AG10803 (cell line): Measurements from ENCODE around the gene HDAC10.

ENCODE experiments used
- DNase-seq: peaks from one replicate; pipeline ENCODE4 v3.0.0; 2010; ENCODE audit warnings: low read depth
- H3K4me3 ChIP-seq: 2 replicates; pipeline ENCODE4 v1.5.1; 2011; ENCODE audit warnings: mild to moderate bottlenecking, low read length, control low read depth
- CTCF ChIP-seq: conservative IDR thresholded peaks from 2 replicates; pipeline ENCODE4 v1.5.1; 2011; ENCODE audit warnings: mild to moderate bottlenecking, low read length, control low read depth, inconsistent platforms

Gene HDAC10

GRCh38 chr22:50251477-50252081, 514 bp upstream of the HDAC10 start:
- H3K4me3 ChIP-seq, result no peak overlapping the region; the same call in none of the 2 replicates
- no peak for TF ChIP-seq CTCF
- DNase-seq, result no peak

GRCh38 chr22:50250249-50250554, 863 bp downstream of the HDAC10 start:
- DNase-seq, result no peak
- H3K4me3 ChIP-seq, result peak overlapping the region; percentile 80
- TF ChIP-seq CTCF, result no peak

GRCh38 chr22:50249341-50250248, 1.5 kb downstream of the HDAC10 start:
- TF ChIP-seq CTCF, result no peak
- no peak for DNase-seq
- peak overlapping the region; percentile 80 for H3K4me3 ChIP-seq

- TF ChIP-seq CTCF, result no peak
- no peak overlapping the region for H3K4me3 ChIP-seq
- no peak for DNase-seq
Observed at GRCh38 chr22:50248196-50249081, 2.6 kb downstream of the HDAC10 start.

GRCh38 chr22:50247748-50248147, 3.3 kb downstream of the HDAC10 start:
- no peak overlapping the region for H3K4me3 ChIP-seq
- no peak for TF ChIP-seq CTCF
- peak; percentile 50 for DNase-seq

- H3K4me3 ChIP-seq, result peak overlapping the region; percentile 97
- DNase-seq, result no peak
- peak; percentile 10; the same call in 1 of the 2 replicates for TF ChIP-seq CTCF
Observed at GRCh38 chr22:50246242-50247175, 4.6 kb downstream of the HDAC10 start.
